A549 (cell line): ENCODE results near the gene SYT3.

Source experiments
- BHLHE40 ChIP-seq: IDR thresholded peaks from 2 replicates; pipeline ENCODE4 v1.6.1; 2012; ENCODE audit warnings: low read depth, low read length, inconsistent platforms
- CEBPB ChIP-seq, 2 experiments: fragments of >200 bp in 1 of 2; sonication (Bioruptor Twin) in 1 of 2; formaldehyde crosslinking in 1 of 2; IDR thresholded peaks; 2 replicates each; pipeline ENCODE4 v1.6.1; 2012 to 2016
- CTCF ChIP-seq: fragments of >200 bp; sonication (Bioruptor Twin); formaldehyde crosslinking; IDR thresholded peaks from 3 replicates; pipeline ENCODE4 v1.5.1; 2016
- HDAC2 ChIP-seq: fragments of 200-600 bp; sonication (generic); IDR thresholded peaks from 2 replicates; pipeline ENCODE4 v1.6.1; 2016
- MAX ChIP-seq: IDR thresholded peaks from 2 replicates; pipeline ENCODE4 v1.6.1; 2012
- RFX5 ChIP-seq: fragments of 450-650 bp; IDR thresholded peaks from 2 replicates; pipeline ENCODE4 v1.7.1; 2014; ENCODE audit warnings: antibody characterized with exemption, mild to moderate bottlenecking, moderate library complexity

- TF ChIP-seq CEBPB (IDR thresholded peaks at IDR 0.05) (no peak), MAX (no peak), BHLHE40 (no peak), RFX5 (no peak), HDAC2 (no peak), CTCF (no peak)
Observed at GRCh38 chr19:50666346-50667176, 26.9 kb upstream of the SYT3 start.
